Stimulated activated naive CD4-positive, alpha-beta T cell treated with Interleukin-2 at 50 U/mL for 16 hours (primary cell): Measurements from ENCODE around the gene AURKAIP1.
"Not testable (repeated sequence)": the region's sequence is repeated elsewhere in the genome, so short reads cannot be mapped to it uniquely, and the experiment has no call there.

Experiments used
- DNase-seq: peaks from one replicate; lab custom pipeline; 2025; lab: John Stamatoyannopoulos, UW

Gene AURKAIP1

DNA sequence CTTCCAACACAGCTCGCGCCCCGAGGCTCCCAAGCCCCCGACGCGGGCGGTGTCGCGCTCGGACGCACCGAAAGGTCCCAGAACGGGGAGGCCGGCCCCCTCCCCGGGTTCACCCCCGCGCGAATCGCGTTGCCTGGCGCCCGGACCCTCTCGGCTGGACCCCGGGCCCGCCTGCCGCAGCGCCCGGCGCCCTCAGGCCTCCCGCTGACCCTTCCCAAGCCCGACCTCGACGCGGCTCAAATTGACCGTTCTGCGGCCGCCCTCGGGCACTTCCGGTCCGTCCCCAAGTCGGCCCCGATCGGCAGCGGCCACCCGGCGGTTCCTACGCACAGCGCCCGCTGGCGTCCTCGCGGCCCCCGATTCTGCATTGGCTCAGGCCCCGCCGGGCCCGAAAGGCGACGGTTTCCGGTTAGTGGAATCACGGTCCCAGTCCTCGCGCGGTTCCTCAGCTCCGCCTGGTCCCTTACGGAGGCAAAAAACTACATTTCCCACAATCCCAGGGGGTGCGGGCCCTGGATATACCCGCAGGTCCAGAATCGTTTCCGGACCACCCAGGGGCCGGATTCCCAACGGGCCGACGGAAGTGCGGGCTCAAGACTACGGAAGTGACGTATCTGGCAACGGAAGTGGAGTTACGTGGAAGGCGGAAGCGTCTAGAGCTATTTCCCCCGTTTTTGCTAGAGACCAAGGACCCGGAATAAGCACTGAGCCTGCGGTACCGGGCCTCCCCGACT lies at the start of gene AURKAIP1:
Gene AURKAIP1 (minus strand): TSS at position 279 of the 734 bp plus-strand sequence. CDS start 451 bp downstream, outside the sequence.
- DNase-seq: peak; percentile 96

GRCh38 chr1:1424707-1425106 lies 49.7 kb upstream of the AURKAIP1 start:
- no peak for DNase-seq

DNA sequence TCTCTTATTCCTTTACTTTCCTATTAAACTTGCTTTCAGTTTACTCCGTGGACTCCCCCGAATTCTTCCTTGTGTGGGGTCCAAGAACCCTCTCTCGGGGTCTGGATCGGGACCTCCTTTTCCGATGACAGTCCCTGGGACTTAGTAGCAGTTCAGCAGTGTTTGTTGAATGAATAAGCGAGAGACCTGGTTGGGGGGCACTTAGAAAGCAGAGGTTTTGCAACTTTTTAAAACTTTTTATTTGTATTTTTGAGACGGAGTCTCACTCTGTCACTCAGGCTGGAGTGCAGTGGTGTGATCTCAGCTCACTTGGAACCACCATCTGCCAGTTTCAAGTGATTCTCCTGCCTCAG lies 48.2 kb upstream of the AURKAIP1 start:
- DNase-seq: no peak

- DNase-seq: no peak
Observed at GRCh38 chr1:1422465-1423244, 47.6 kb upstream of the AURKAIP1 start.

GRCh38 chr1:1421907-1422464 lies 47.0 kb upstream of the AURKAIP1 start:
- no peak for DNase-seq

DNA sequence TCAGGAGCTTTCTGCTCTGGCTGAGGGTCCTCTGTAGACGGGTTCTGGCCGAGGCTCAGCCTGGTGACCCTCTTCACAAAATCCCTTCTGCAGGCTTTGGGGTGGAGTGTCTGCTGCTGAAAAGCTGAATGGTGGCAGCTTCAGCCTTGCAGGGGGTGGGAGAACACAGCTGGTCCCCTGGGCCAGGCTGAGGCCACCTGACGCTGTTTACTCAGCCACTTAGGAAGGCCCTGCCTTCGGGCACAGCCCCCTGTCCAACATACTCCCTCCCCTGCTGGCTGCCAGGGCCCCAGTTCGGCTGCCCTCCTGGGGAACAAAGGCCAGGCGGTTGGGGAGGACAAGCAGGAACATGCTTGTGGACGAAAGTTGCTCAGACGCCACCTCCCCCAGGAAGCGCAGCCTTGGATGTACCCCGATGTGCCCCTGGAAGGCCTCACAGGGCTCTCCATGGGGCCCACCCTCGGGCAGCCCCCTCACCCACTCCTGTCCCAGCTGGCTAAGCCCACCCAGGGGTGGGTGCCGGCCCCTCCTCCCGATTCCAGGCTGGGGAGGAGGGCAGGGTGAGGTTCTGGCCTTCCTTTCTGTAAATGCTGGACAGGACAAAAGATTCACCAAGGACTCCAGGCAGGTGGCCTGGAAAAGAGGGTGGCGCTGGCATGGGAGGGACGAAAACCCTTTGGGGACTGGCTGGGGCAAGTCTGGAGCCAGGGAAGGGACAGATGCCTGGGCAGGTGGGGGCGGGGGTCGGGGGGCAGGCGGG lies 46.3 kb upstream of the AURKAIP1 start, which contains the start of gene ANKRD65:
Gene ANKRD65 (minus strand): TSS at position 130 of the 760 bp plus-strand sequence. CDS start 271 bp downstream, outside the sequence.
- no peak for DNase-seq

- DNase-seq: no peak
Observed at GRCh38 chr1:1420654-1421141, 45.7 kb upstream of the AURKAIP1 start.

GRCh38 chr1:1419813-1420653 lies 45.0 kb upstream of the AURKAIP1 start:
- no peak for DNase-seq

- no peak for DNase-seq
Observed at GRCh38 chr1:1419363-1419812, 44.4 kb upstream of the AURKAIP1 start.

- DNase-seq: no peak
Observed at GRCh38 chr1:1418464-1419362, 43.7 kb upstream of the AURKAIP1 start.

GRCh38 chr1:1417825-1418463 lies 42.9 kb upstream of the AURKAIP1 start:
- not testable (repeated sequence) for DNase-seq

DNA sequence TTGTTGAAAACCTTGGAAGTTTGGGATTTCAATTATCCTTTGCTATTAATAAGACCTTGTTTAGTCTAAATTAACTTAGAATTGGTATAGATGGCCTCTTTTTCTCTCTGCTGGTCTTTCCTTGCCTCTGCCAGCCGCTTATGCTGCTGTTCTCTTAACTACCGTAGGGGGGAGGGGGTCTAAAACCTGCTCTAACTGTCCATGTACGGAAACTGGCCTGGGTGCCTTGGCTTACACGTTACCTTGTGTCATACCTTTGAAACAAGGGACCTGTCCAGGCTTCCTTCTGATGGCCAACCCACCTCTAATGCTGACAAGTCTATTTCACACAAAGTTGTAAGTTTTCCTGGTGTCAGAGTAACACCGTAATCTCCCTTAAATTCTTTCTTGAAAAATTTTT lies 42.4 kb upstream of the AURKAIP1 start:
- DNase-seq: not testable (repeated sequence)

DNA sequence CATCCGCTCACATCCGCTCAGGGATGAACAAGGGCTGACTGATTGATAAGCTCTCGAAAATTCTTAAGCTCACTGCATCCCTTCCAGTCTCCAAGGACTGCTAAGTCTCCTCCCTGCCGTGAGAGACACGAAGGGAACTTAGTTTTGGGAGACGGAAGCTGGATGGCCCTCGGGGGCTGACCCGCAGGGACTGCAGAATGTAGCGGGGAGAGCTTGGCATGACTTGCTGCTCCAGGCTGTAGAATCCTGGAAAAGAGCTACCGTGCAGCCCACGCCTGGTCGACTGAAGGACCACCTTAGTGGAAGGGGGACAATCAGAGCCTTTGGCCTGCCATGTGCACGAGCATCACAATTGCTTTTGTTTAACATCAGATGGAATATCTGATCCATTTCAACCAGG lies 40.7 kb upstream of the AURKAIP1 start:
- no peak for DNase-seq

DNA sequence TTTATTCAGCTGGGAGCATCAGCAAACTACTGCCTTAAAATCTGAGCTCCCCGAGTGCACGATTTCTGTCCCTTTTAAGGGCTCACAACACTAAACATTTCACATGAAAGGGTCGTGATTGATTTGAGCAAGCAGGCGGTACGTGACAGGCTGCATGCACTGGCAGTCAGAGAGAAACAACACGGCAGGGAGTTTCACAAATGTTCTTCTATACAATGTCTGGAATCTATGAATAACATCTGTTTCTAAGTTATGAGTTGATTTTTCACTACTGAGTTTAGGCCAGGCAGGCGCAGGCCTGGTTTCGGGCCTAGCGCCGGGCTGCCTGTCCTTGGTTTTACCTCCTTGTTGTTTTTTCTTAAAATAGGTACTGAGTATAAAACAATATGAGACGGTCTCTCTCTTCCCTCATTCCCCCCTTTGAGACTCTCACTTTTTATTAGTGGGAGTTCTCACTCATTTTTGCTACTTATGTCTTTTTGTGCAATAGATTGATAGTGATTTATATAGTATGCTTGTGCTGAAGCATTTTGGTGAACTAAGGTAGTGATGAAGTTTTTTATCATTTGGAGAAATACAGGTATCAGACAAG lies 37.4 kb upstream of the AURKAIP1 start:
- DNase-seq: not testable (repeated sequence)

GRCh38 chr1:1411626-1412025 lies 36.6 kb upstream of the AURKAIP1 start:
- no peak for DNase-seq

GRCh38 chr1:1410238-1410637 lies 35.2 kb upstream of the AURKAIP1 start:
- DNase-seq: not testable (repeated sequence)

- DNase-seq: peak; percentile 26
Observed at GRCh38 chr1:1407636-1408318, 32.8 kb upstream of the AURKAIP1 start.
